Psoas muscle (tissue), 8 donors: ENCODE results near the gene TEX2. TPM values are rescaled to one million over a fixed set of nuclear protein-coding genes. Genes with fewer than 3 reads are reported as not detected.
A peak's percentile ranks its signal among the peaks of the same experiment; 100 is the strongest.

ENCODE experiments used
- ATAC-seq, 4 donors: fragments of 200-7000 bp; cut with Tn5 transposase; one replicate each; pipeline ENCODE4 v1.9.1; 2020; ENCODE audit warnings: moderate library complexity in 3 of 4, mild to moderate bottlenecking in 2 of 4
- DNase-seq, 2 donors: peaks; one replicate each; pipeline ENCODE4 v3.0.0-alpha.2; 2020
- H3K27ac ChIP-seq: fragments of 200-600 bp; one replicate; pipeline ENCODE4 v1.8.0; 2022
- H3K27me3 ChIP-seq, 3 donors: fragments of 200-600 bp in 1 of 3; one replicate each; pipeline versions ENCODE4 v1.6.1 to v1.8.0; 2013 to 2022; ENCODE audit warnings: low read length in 2 of 3, mild to moderate bottlenecking in 2 of 3, moderate library complexity in 1 of 3; ENCODE audit not compliant: insufficient read depth in 3 of 3
- H3K36me3 ChIP-seq, 2 donors: fragments of 200-600 bp in 1 of 2; one replicate each; pipeline versions ENCODE4 v1.6.1 to v1.8.0; 2013 to 2022; ENCODE audit warnings: low read depth in 1 of 2, mild to moderate bottlenecking in 1 of 2, moderate library complexity in 1 of 2; ENCODE audit not compliant: insufficient read depth in 1 of 2
- H3K4me1 ChIP-seq: fragments of 200-600 bp; one replicate; pipeline ENCODE4 v1.8.0; 2022
- H3K4me3 ChIP-seq: fragments of 200-600 bp; one replicate; pipeline ENCODE4 v1.8.0; 2022; ENCODE audit warnings: mild to moderate bottlenecking
- H3K9me3 ChIP-seq: fragments of 200-600 bp; one replicate; pipeline ENCODE4 v1.8.0; 2022
- WGBS, 3 donors: extraction: QIAGEN DNeasy Blood & Tissue Kit; methylation state at CpG; one replicate each; pipeline versions ENCODE4 v1.1.6 to v1.1.7; 2013; 5-methylcytosine and 5-hydroxymethylcytosine counted together
- intact Hi-C, 2 donors: fragments of 100-400 bp; cut with DNase I; formaldehyde crosslinking; loops; one replicate each; pipeline versions ENCODE4 v1.11.0 to v1.14.2; 2022
- polyA plus RNA-seq, 3 donors: library from polyadenylated mRNA; stranded (reverse); fragments of 200-250 nt; gene quantifications; one replicate each; pipeline ENCODE4 v1.2.3, GENCODE V29; 2013
- total RNA-seq, 4 donors: library from RNA; stranded (reverse); fragmentation: NEBNext Ultra II Directional in 2 of 4; extraction: Animal tissue kit (Norgen Biotek cat#: 25700) in 2 of 4; gene quantifications; one replicate each; pipeline versions ENCODE4 v1.2.1 to v1.2.4, GENCODE V29; 2021 to 2023
- TF ChIP-seq, protein P1 (sequence below): fragments of 200-600 bp; IDR thresholded peaks from one replicate; pipeline ENCODE4 v1.8.0; 2022; ENCODE audit warnings: antibody characterized with exemption
- donor health status: healthy with polysubstance abuse.
- donor health status: DM: no; HTN: no; CAD: no; lungs with moderate emphysema.
- donor health status: Bipolar disorder and iron deficiency.
- donor health status: healthy.
- donor health status: DM: yes; HTN: yes; CAD: no.
- donor health status: DM: no; HTN: no; CAD: no.
- donor health status: DM: no; HTN: no; CAD: no.
- donor health status: DM: yes; HTN: yes; CAD: no.

The TEX2 gene
- total and polyA plus RNA-seq, 7 donors: 29.4 to 72.7 (median 52.8) TPM

DNA sequence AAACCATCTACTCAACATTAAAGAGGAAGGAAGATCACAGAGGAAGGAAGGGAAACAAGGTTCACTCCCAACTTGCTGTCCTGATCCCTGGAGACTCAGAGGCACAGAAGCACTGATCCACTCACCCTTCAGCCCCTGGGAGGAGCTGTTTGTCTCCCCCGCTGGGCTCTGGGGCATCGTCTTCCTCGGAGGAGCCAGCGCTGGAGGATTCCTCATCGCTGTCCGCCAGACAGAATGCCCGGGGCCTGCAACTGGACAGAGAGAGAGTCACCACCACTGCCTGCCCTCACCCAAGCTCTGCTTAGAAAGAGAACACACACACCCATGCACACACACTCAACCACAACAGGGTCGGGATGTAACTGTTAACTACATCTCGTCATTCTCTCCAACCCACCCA lies 108.3 kb downstream of the TEX2 start:
- intact Hi-C loops: loop anchor here in 1 of 2 donors (5.0 kb wide), 2 partner anchors 48 to 63 kb away; no protein-coding TSS in a partner anchor
- 50 to 57% (median 50%) methylated on average over 9 of the region's 9 CpGs for WGBS, 3 donors
- Histone ChIP-seq H3K4me1 (peaks cover 98% of the 10 kb centered on the region), H3K27ac (peak overlapping the region; percentile 88), H3K36me3 (peaks cover 9 to 29% of the 10 kb centered on the region in 2 donors), H3K4me3 (no peak overlapping the region), H3K9me3 (no peaks in the 10 kb centered on the region), H3K27me3 (no peaks in the 10 kb centered on the region)
- ATAC-seq (no peak), DNase-seq (no peak)
- TF ChIP-seq, protein P1, sequence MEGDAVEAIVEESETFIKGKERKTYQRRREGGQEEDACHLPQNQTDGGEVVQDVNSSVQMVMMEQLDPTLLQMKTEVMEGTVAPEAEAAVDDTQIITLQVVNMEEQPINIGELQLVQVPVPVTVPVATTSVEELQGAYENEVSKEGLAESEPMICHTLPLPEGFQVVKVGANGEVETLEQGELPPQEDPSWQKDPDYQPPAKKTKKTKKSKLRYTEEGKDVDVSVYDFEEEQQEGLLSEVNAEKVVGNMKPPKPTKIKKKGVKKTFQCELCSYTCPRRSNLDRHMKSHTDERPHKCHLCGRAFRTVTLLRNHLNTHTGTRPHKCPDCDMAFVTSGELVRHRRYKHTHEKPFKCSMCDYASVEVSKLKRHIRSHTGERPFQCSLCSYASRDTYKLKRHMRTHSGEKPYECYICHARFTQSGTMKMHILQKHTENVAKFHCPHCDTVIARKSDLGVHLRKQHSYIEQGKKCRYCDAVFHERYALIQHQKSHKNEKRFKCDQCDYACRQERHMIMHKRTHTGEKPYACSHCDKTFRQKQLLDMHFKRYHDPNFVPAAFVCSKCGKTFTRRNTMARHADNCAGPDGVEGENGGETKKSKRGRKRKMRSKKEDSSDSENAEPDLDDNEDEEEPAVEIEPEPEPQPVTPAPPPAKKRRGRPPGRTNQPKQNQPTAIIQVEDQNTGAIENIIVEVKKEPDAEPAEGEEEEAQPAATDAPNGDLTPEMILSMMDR: no peak

DNA sequence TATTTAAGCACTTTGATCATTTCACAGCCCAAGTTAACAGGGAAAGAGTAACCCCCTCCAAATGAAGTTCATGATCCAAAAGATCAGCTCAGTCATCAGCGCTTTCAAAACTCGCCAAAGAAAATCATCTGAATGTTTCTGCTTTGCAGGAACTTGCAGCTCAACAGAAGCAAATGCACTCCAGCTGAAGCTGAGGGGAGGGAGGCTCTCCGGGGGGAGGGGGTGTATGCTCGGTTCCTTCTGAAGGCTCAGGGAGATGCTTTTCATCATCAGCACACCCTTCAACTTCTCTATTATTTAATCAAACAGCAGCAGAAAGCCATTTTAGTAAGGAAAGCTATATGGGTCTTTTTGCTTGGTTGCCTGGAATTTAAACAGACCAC lies 108.8 kb downstream of the TEX2 start:
- Histone ChIP-seq H3K9me3 (no peaks in the 10 kb centered on the region), H3K4me1 (peaks cover 98% of the 10 kb centered on the region), H3K27ac (peak overlapping the region; percentile 88), H3K27me3 (no peaks in the 10 kb centered on the region), H3K4me3 (no peak overlapping the region), H3K36me3 (peaks cover 9 to 33% of the 10 kb centered on the region in 2 donors)
- 51 to 60% (median 52%) methylated on average over 4 of the region's 4 CpGs for WGBS, 3 donors
- no peak for ATAC-seq
- TF ChIP-seq, protein P1: no peak
- no peak for DNase-seq
- intact Hi-C loops: no loop called here

DNA sequence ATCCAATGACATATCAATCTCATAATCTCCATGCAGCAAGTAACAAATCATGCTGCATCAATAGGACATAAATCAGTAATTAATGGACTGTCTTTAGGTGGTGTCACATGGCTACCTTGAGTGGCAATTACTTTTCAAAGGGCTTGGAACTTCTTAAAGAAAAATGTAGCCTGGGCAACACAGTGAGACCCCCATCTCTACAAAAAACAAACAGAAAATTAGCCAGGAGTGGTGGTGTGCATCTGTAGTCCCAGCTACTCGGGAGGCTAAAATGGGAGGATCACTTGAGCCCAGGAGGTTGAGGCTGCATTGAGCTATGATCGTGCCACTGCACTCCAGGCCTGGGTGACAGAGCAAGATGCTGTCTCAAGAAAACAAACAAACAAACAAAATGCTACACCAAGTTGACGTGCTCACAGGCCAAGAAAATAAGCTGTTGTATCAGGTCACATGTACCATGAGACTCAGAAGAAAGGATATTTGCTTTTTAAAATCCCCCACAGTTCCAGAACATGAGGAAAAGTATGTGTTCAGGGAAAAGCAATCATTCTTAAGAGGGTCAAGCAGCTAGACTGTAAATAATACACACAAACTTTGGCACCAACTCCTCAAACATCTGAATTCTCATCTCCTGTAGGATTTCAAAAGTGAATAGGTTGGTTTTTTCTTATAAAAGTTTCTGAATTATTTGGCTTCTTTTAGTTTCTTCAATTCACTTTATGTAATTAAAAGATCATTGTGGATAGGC lies 109.3 kb downstream of the TEX2 start:
- H3K36me3 ChIP-seq: peaks cover 9 to 38% of the 10 kb centered on the region in 2 donors
- intact Hi-C loops: no loop called here
- peak overlapping the region; percentile 88 for H3K27ac ChIP-seq
- H3K4me3 ChIP-seq: no peak overlapping the region
- H3K9me3 ChIP-seq: no peaks in the 10 kb centered on the region
- no peak for DNase-seq
- TF ChIP-seq, protein P1: no peak
- H3K27me3 ChIP-seq: no peaks in the 10 kb centered on the region
- no peak for ATAC-seq
- H3K4me1 ChIP-seq: peaks cover 98% of the 10 kb centered on the region
- WGBS, 3 donors: 74 to 85% (median 80%) methylated on average over 3 of the region's 3 CpGs

DNA sequence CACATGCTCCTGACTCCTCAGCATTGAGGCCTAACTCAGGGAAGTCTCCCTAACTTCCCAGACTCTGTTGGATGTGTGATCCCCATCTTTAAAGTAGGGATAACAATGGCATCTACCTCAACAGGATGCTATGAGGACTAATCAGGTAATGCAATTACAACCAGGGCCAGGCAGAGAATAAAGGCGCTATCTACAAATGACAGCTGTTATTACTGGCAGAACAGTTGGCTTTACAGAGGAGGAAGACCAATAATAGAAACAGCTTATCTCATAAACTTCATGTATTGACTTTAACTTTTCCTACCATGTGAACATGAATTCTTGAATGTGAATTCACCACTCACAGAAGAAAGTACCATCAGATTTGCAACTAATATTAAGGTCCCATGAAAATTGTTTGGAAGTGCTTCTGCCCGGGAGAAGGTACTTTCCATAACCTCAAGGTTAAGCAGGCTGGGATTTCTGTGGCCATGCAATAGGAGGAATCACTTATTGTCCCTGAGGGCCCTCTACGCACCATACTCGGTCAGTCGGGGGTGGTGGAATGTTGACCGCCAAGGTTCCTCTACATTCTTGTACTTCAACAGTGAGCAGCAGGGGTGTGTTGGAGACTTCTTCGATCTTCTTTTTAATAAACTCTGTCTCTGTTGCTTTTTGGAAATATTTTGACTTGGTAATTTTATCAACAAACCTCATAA lies 110.5 kb downstream of the TEX2 start:
- TF ChIP-seq, protein P1: no peak
- DNase-seq: no peak
- peaks cover 98% of the 10 kb centered on the region for H3K4me1 ChIP-seq
- 40 to 45% (median 43%) methylated on average over 7 of the region's 7 CpGs for WGBS, 3 donors
- H3K9me3 ChIP-seq: no peaks in the 10 kb centered on the region
- peaks cover 12 to 38% of the 10 kb centered on the region in 2 donors for H3K36me3 ChIP-seq
- no peak for ATAC-seq
- H3K4me3 ChIP-seq: no peak overlapping the region
- no peaks in the 10 kb centered on the region for H3K27me3 ChIP-seq
- intact Hi-C loops: no loop called here
- H3K27ac ChIP-seq: peak overlapping the region; percentile 95
